Upper lobe of left lung (tissue), 4 donors: ENCODE data around the gene MACROD2.

Experiments
- EP300 ChIP-seq, 4 donors: sonication (generic); formaldehyde crosslinking; IDR thresholded peaks; one replicate each; pipeline ENCODE4 v1.5.1; 2017; ENCODE audit warnings: antibody characterized with exemption in 4 of 4, control low read depth in 2 of 4
- POLR2A ChIP-seq, 4 donors: fragments of 450-650 bp; IDR thresholded peaks; one replicate each; pipeline ENCODE4 v1.5.1; 2016 to 2017; ENCODE audit warnings: antibody characterized with exemption in 4 of 4, mild to moderate bottlenecking in 2 of 4
- POLR2AphosphoS5 ChIP-seq, 2 donors: sonication (generic); formaldehyde crosslinking; IDR thresholded peaks; one replicate each; pipeline ENCODE4 v1.5.1; 2017; ENCODE audit warnings: antibody characterized with exemption in 2 of 2
- TF ChIP-seq, protein P1 (sequence below), 6 experiments: fragments of 450-650 bp in 4 of 6; fragments of 200-600 bp in 2 of 6; sonication (generic) in 2 of 6; IDR thresholded peaks; one replicate each; pipeline ENCODE4 v1.5.1; 2016 to 2019; ENCODE audit warnings: antibody characterized with exemption in 6 of 6

DNA sequence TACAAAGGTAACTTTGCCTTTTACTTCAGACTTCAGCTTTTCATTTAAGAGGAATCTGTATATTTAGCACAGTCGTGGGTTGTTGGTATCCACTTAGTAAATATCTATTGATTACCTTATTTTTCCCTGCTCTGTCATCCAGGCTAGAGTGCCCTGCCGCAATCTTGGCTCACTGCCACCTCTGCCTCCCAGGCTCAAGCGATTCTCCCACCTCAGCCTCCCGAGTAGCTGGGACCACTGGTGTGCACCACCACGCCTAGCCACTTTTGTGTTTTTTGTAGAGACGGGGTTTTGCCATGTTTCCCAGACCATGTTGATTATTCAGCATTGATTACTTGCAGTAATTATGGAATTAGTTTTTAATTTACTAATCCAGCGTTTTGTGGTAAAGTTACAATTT, 41.3 kb downstream of the MACROD2 start:
- TF ChIP-seq, protein P1, sequence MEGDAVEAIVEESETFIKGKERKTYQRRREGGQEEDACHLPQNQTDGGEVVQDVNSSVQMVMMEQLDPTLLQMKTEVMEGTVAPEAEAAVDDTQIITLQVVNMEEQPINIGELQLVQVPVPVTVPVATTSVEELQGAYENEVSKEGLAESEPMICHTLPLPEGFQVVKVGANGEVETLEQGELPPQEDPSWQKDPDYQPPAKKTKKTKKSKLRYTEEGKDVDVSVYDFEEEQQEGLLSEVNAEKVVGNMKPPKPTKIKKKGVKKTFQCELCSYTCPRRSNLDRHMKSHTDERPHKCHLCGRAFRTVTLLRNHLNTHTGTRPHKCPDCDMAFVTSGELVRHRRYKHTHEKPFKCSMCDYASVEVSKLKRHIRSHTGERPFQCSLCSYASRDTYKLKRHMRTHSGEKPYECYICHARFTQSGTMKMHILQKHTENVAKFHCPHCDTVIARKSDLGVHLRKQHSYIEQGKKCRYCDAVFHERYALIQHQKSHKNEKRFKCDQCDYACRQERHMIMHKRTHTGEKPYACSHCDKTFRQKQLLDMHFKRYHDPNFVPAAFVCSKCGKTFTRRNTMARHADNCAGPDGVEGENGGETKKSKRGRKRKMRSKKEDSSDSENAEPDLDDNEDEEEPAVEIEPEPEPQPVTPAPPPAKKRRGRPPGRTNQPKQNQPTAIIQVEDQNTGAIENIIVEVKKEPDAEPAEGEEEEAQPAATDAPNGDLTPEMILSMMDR (IDR thresholded peaks at IDR 0.05): no peak
- TF ChIP-seq POLR2A (IDR thresholded peaks at IDR 0.05): no peak
- TF ChIP-seq POLR2AphosphoS5 (IDR thresholded peaks at IDR 0.05): no peak
- TF ChIP-seq EP300 (IDR thresholded peaks at IDR 0.05): no peak
